ENCODE measurements around the gene GPR142. TPM values are rescaled to one million over a fixed set of nuclear protein-coding genes. Genes with fewer than 3 reads are reported as not detected.

GPR142 gene
- total and polyA plus RNA-seq, 2 of the 13 experiments (the other 11 are each of a cell fraction or from before 2014, with no cell fraction given) = not detected

DNA sequence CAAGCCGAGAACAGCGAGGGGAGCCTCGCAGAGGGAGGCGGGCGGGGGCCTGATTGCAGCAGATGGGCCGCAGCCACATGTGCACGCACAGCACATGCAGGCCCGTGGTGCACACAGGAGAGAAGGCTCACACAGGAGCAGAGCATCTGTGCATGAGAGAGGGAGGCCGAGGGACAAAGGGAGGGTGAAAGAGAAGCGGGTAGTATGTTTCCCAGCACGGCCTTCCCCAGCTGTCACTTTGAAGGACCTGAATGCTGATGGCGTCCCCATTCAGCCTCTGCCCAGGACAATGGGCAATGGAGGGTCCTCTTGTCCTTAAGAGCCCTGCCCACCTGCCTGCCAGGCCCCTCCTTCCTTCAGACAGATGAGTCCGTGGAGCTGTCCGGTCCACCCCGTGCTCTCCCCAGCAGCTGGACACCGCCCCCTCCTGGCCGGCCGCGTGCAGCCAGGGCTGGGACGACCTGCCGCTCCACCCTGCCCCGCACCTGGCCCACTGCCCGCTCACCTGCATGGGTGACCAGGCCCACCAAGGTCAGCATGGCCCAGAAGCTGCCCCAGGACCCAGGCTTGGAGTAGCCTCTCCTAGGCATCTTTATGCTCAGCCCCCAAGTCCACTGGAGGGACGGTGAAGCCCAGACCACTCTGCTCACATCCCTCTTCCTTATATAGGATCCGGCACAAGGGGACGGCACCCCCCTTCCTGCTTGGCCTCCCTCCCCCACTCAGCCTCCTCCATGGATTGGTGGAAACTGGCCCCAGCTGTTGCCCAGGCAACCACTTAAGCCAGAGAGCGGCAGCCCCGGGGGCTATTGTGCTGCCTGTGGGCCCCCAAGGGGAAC is 5.9 kb upstream of the GPR142 start, which contains the start of gene BTBD17 (continued):
- TF ChIP-seq ARHGAP35 (CRISPR knock-in tag; IDR thresholded peaks at IDR 0.05; ENCODE audit: borderline replicate concordance) = 0 out of 2 replicates have a peak, but pooled peaks have one; percentile 23
- TF ChIP-seq RELA (CRISPR knock-in tag; IDR thresholded peaks at IDR 0.05) = no peak
- TF ChIP-seq HNRNPH1 (optimal IDR thresholded peaks at IDR 0.05; ENCODE audit: low read depth, low read length) = no peak
- peak; percentile 16 for TF ChIP-seq YY1 (IDR thresholded peaks at IDR 0.05; ENCODE audit: insufficient read depth, insufficient replicate concordance, low read depth, low read length)
- TF ChIP-seq ZNF772 (CRISPR knock-in tag; IDR thresholded peaks at IDR 0.05) = no peak
- TF ChIP-seq, protein P1, sequence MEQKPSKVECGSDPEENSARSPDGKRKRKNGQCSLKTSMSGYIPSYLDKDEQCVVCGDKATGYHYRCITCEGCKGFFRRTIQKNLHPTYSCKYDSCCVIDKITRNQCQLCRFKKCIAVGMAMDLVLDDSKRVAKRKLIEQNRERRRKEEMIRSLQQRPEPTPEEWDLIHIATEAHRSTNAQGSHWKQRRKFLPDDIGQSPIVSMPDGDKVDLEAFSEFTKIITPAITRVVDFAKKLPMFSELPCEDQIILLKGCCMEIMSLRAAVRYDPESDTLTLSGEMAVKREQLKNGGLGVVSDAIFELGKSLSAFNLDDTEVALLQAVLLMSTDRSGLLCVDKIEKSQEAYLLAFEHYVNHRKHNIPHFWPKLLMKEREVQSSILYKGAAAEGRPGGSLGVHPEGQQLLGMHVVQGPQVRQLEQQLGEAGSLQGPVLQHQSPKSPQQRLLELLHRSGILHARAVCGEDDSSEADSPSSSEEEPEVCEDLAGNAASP (CRISPR knock-in tag; IDR thresholded peaks at IDR 0.05; ENCODE audit: borderline replicate concordance) = 0 out of 2 replicates have a peak, but pooled peaks have one; percentile 25
- TF ChIP-seq ZNF274 (CRISPR knock-in tag; IDR thresholded peaks at IDR 0.05) = 0 out of 2 replicates have a peak, but pooled peaks have one; percentile 41
- TF ChIP-seq ZNF24 (IDR thresholded peaks at IDR 0.05) = no peak
- TF ChIP-seq KDM4B (CRISPR knock-in tag; IDR thresholded peaks at IDR 0.05) = 0 out of 2 replicates have a peak, but pooled peaks have one; percentile 36
- 0 out of 2 replicates have a peak, but pooled peaks have one; percentile 15 for TF ChIP-seq SUZ12 (IDR thresholded peaks at IDR 0.05; ENCODE audit: low read depth, low read length)
- peak; percentile 31; the same call in 1 of the 2 replicates for TF ChIP-seq ZNF121 (CRISPR knock-in tag; IDR thresholded peaks at IDR 0.05)
- TF ChIP-seq, protein P2, sequence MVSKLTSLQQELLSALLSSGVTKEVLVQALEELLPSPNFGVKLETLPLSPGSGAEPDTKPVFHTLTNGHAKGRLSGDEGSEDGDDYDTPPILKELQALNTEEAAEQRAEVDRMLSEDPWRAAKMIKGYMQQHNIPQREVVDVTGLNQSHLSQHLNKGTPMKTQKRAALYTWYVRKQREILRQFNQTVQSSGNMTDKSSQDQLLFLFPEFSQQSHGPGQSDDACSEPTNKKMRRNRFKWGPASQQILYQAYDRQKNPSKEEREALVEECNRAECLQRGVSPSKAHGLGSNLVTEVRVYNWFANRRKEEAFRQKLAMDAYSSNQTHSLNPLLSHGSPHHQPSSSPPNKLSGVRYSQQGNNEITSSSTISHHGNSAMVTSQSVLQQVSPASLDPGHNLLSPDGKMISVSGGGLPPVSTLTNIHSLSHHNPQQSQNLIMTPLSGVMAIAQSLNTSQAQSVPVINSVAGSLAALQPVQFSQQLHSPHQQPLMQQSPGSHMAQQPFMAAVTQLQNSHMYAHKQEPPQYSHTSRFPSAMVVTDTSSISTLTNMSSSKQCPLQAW (CRISPR knock-in tag; IDR thresholded peaks at IDR 0.05) = peak; percentile 36; the same call in 1 of the 2 replicates
- TF ChIP-seq, protein P3, sequence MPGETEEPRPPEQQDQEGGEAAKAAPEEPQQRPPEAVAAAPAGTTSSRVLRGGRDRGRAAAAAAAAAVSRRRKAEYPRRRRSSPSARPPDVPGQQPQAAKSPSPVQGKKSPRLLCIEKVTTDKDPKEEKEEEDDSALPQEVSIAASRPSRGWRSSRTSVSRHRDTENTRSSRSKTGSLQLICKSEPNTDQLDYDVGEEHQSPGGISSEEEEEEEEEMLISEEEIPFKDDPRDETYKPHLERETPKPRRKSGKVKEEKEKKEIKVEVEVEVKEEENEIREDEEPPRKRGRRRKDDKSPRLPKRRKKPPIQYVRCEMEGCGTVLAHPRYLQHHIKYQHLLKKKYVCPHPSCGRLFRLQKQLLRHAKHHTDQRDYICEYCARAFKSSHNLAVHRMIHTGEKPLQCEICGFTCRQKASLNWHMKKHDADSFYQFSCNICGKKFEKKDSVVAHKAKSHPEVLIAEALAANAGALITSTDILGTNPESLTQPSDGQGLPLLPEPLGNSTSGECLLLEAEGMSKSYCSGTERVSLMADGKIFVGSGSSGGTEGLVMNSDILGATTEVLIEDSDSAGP (CRISPR knock-in tag; IDR thresholded peaks at IDR 0.05; ENCODE audit: borderline replicate concordance) = no peak
- peak; percentile 87 for TF ChIP-seq XRCC5 (optimal IDR thresholded peaks at IDR 0.05; ENCODE audit: low read length)
- no peak for TF ChIP-seq PAX8 (CRISPR knock-in tag; IDR thresholded peaks at IDR 0.05; ENCODE audit: borderline replicate concordance)
- 0 out of 2 replicates have a peak, but pooled peaks have one; percentile 40 for TF ChIP-seq ZNF296 (CRISPR knock-in tag; conservative IDR thresholded peaks at IDR 0.05)
- TF ChIP-seq, protein P4, sequence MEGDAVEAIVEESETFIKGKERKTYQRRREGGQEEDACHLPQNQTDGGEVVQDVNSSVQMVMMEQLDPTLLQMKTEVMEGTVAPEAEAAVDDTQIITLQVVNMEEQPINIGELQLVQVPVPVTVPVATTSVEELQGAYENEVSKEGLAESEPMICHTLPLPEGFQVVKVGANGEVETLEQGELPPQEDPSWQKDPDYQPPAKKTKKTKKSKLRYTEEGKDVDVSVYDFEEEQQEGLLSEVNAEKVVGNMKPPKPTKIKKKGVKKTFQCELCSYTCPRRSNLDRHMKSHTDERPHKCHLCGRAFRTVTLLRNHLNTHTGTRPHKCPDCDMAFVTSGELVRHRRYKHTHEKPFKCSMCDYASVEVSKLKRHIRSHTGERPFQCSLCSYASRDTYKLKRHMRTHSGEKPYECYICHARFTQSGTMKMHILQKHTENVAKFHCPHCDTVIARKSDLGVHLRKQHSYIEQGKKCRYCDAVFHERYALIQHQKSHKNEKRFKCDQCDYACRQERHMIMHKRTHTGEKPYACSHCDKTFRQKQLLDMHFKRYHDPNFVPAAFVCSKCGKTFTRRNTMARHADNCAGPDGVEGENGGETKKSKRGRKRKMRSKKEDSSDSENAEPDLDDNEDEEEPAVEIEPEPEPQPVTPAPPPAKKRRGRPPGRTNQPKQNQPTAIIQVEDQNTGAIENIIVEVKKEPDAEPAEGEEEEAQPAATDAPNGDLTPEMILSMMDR (CRISPR knock-in tag; IDR thresholded peaks at IDR 0.05) = peak; percentile 93
- TF ChIP-seq ZNF737 (CRISPR knock-in tag; IDR thresholded peaks at IDR 0.05; ENCODE audit: borderline replicate concordance) = peak; percentile 62; the same call in 1 of the 2 replicates
- TF ChIP-seq KDM2A (CRISPR knock-in tag; IDR thresholded peaks at IDR 0.05; ENCODE audit: borderline replicate concordance, low read depth) = peak; percentile 45; the same call in 1 of the 2 replicates
- TF ChIP-seq RXRA (CRISPR knock-in tag; IDR thresholded peaks at IDR 0.05) = peak; percentile 25; the same call in 1 of the 2 replicates
- peak; percentile 47; the same call in 1 of the 2 replicates for TF ChIP-seq ZBTB20 (CRISPR knock-in tag; IDR thresholded peaks at IDR 0.05; ENCODE audit: borderline replicate concordance, low read depth)
- TF ChIP-seq ZNF788 (CRISPR knock-in tag; IDR thresholded peaks at IDR 0.05; ENCODE audit: borderline replicate concordance) = 0 out of 2 replicates have a peak, but pooled peaks have one; percentile 26

All from HepG2 (cell line).